GM18858 (cell line): ENCODE measurements around the gene FERMT3.
"Not testable (repeated sequence)": the region's sequence is repeated elsewhere in the genome, so short reads cannot be mapped to it uniquely, and the experiment has no call there.

Source experiments
- ATAC-seq: cut with Tn5 transposase; IDR thresholded peaks from one replicate; pipeline ENCODE4 v1.9.1; 2021; ENCODE audit not compliant: unreplicated experiment

FERMT3 gene

DNA sequence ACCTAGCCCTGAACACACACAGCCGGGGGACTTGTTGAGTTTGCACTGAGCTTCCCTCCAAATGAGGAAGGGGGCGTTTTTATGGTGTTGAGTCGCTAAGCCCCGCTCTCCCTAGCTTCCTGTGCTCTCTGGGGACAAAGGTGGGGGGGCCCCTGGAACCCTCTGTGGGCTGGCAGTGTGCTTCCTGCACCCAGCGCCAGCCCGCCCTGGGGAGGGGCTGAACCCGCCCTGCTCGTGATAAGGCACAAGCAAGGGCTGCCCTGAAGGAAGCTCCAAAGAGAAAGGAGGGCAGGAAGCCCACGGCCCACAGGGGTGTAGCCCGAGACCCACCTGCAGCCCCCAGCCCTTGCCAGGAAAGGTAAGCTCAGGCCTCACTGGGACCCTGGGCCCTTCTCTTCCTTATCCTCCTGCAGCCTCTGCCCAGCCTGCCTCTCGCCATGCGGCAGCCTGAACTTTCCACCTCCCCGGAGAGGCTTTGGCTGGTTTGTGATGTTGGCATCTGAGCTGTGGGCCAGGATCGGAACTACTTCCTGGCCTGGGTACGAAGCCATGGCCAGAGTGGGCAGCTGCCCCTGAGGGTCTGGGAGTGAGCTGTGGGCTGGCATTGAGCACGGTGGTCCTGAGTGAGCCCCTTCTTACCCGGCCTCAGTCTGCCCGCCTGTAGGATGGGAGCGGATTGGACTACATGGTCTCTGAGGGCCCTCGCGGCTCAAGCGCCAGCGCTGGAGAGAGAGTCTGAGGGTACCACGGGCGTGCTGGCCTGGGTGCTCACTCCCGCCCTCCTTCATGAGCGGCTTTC is at the start of gene FERMT3:
FERMT3 (plus strand) TSS at position 265 of the 799 bp plus-strand sequence. CDS start 644 bp downstream, outside the sequence.
- no peak for ATAC-seq

DNA sequence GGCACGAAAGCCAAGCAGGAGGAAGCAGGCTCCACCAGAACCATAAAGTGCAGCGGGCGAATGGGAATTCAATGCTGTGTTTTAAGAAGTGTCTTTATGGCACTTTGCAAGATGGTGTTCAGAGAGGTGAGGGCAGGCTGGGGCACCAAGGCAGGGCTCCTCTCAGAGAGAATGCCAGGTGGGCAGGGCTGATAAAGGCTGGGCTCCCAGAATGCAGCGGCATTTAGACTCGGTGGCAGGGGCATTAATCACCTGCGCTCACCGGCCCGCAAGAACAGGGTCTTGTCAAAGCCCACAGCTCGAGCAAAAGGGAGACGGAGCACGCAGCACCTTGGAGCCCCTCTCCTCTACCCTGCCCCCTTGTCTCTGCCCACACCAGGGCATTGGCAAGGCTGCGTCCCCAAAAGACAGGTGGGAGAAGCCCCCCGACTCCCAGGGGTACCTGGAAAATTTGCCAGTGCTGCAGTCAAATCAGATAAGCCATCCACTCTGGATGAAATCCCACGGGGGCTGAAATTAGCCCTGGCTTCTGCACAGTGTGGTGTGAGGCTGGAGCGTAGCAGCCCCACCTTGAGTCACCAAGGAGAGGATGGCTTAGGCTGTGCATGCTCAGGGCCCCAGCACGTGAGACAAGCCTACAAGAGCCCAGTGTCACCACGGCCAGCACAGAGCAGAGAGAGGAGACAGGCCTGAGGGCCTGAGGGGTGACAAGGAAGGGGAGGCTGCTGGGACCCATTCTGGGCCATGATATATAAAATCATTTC is 48.7 kb upstream of the FERMT3 start:
- no peak for ATAC-seq

DNA sequence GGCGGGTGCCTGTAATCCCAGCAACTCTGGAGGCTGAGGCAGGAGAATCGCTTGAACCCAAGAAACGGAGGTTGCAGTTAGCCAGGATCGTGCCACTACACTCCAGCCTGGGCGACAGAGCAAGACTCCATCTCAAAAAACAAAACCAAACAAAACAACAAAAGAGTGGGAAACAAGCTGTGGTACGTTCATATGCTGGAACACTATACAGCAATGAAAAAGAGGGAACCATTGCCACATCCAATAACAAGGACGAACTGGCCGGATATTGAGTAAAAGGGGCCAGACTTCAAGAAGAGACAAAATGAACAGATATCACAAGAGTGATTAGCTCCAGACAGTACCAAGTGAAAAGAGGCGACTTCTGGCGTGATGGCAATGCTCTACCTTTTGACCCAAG is 45.5 kb upstream of the FERMT3 start:
- ATAC-seq, result no peak

DNA sequence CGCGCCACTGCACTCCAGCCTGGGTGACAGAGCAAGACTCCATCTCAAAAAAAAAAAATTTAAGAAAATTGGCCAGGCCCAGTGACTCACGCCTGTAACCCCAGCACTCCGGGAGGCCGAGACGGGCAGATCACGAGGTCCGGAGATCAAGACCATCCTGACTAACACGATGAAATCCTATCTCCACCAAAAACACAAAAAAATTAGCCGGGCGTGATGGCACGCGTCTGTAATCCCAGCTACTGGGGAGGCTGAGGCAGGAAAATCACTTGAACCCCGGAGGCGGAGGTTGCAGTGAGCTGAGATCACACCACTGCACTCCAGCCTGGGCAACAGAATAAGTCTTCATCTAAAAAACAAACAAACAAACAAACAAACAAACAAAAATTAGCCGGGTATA is 43.8 kb upstream of the FERMT3 start:
- ATAC-seq, result not testable (repeated sequence)

DNA sequence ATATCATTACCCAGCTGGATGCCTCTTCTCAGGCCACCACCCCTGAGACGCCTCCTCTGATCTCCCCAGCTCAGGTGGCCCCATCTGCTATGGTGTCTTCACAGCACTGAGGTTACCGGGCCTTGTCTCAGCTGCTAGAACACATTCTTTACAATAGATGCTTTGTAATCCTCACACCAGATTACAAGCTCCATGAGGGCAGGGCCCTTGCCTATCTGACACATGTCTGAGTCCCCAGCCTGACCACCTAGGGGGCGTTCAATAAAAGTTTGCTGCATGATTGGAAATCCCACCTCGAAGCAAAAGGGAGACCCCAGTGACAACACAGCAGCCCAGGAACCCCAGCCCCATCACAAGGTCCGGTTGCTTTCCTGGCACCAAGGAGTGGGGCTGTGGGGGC is 42.6 kb upstream of the FERMT3 start:
- ATAC-seq, result no peak

DNA sequence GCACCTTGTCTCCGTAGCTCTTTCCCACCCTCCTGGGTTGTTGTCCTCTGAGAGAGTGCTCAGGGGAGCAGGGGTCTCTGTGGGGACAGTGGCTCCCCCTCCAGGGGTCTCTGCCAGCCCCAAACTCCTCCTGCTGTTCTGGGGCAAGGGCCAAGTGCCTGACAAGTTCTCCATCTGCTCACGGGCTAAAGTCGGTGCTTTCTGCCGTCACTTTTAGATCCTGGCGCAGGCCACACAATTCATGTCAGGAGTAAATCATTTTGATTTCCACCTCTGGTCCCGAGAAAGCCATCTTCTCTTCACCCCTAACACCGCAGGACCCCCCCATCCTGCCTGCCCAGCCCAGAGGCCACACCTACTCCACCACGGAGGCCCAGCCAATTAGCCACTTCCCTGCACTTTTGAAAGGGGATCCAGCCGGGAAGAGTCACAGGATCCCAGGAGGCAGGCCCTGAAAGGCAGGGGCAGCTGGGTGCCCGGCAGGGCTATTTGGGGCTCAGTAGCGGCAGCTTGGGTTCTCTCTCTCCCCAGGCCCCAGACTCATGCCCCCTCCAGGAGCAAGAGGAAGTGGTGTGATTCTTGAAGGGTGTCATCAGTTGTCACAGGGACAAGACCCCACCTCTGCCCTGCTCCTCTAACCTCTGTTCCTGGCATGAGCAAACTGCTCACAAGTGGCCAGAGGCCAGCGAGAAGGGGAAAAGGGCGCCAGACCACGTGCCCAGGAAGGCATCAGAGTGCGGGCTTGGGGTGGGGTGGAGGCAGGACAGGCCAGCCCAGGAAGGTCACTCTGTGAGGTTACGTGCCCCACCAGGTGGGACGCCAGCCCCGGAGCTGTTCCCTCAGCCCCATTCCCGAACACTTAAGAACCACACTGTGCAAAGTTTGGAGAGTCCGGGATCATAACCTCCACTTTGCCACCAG is 41.9 kb upstream of the FERMT3 start:
- no peak for ATAC-seq

DNA sequence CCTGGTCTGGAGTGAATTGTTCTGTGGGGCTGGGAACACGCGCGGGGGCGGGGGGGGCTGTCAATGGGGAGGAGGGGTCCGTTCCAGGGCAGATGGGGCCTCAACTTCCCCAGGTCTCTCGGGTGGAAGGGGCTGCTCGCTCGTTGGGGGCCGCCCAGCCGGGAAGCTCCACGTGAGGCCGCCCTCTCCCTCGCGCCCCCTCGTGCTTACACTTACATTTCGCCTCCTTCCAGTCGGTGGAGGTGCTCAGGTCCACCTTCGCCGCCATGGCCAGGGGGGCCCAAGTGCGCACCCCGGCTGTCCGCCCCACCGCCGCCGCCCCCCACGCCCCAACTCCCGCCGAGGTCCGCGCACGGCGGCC is 41.1 kb upstream of the FERMT3 start:
- ATAC-seq, result no peak

DNA sequence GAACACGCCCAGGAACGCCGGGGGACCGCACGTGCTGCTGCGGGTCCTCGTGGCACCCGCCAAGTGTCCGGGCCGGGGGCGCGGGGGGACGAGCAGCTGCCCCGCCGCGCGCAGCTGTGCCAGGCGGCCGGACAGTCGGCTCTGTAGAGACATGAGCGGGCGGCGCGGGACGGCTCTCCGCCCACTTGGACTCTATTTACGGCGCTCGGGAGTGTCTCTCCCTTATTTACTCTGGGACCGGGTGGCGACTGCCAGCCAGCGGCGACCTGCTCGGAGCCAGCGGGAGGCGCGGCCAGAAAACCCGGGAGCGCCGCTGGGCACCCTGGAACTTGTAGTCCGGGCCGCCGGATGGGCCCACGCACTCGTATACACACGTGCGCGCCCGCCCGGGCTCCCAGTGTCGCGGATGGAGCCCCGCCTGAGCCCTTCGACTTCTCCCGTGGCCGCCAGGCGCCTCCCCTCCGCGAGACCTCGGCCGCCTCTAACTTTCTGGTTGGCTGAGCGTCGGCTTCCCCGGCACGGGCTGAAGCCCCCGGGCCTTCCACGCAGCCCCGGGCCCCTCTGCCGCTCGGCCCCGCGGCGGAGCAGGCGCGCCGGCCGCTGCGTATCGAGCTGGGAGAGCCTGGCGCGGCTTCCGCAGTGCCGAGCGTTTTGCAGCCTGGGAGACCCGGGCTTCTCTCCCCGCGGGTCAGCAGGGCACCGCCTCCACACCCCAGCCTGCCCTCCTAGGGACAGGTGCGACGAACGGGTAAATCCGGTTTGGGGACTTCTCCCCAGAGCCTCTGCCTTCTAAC is 40.5 kb upstream of the FERMT3 start, which contains the start of gene MACROD1:
MACROD1 (minus strand) TSS at position 272 of the 794 bp plus-strand sequence; CDS start at position 153, 119 bp downstream.
- no peak for ATAC-seq

DNA sequence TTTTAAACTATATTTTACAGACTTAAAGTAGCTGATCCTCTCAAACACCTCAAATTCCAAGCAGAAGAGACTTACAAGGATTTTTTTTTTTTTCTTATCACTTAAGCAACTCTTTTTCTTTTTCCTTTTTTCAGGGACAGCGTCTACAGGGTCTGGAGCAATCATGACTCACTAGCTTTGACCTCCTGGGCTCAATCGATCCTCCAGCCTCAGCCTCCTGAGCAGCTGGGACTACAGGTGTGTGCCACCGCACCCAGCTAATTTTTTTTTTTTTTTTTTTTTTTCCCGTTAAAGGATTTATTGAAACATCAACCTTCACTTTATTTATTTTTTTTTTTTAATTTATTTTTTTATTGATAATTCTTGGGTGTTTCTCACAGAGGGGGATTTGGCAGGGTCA is 36.1 kb upstream of the FERMT3 start:
- ATAC-seq, result no peak

DNA sequence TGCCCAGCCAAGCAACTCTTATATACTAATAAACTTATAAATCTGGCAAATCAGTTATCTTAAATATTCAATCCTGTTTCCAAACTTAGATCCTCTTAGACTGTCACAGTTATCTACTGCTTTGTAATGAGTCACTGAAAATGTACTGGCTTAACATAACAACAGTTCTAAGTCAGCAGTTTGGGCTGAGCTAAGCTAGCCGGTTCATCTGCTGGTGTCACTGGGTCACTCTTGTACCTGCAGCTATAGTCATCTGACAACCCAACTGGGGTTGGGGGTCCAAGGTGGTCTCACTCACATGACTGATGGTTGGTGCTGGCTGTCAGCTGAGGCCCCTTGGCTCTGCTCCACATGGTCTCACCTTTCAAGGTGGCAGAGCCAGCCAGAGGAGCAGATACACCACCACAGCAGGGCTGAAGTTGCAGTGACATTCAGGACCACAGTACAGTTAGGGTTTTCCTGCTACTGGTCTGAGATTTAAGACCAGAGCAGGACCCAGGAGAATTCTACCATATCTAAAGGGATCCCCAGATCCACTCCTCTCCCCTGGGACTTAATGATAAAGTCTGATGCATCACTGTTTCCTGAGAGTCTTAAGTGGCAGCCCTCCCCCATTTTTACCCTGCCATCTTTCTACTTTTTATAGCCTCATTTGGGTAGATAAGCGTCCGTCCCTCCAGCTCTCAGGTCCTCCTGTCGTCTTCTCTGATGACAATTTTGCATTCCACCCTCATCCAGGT is 32.7 kb upstream of the FERMT3 start:
- ATAC-seq, result no peak

DNA sequence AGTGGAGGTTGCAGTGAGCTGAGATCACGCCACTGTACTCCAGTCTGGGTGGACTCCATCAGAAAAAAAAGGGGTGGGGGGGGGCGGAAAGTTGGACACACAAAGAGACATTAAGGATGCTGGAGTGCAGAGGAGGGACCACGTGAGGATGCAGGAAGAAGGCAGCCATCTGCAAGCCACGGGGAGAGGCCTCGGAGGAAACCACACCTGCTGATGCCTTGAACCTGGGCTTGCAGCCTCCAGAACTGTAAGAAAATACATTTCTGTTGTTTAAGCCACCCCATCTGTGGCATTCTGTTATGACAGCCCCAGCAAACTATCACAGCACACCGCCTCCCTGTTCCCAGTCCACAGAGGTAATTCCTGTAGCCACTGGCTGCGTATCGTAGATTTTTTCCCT is 29.8 kb upstream of the FERMT3 start:
- no peak for ATAC-seq

DNA sequence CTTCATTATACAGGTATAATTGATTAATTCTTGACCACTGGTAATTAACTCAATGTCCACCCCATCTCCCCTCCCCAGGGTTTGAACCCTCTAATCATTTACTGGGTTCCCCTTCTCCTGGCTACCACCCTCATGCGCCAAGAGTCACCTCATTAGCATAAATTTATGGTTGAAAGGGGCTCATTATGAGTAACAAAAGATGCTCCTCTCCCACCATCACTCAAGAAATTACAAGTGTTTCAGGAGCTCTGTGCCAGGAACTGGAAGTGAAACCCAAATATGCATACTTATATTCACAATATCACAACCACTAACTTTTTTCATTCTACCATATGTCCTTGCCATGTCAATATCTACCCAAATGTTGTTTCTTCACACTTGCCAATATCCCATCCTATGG is 28.3 kb upstream of the FERMT3 start:
- no peak for ATAC-seq

DNA sequence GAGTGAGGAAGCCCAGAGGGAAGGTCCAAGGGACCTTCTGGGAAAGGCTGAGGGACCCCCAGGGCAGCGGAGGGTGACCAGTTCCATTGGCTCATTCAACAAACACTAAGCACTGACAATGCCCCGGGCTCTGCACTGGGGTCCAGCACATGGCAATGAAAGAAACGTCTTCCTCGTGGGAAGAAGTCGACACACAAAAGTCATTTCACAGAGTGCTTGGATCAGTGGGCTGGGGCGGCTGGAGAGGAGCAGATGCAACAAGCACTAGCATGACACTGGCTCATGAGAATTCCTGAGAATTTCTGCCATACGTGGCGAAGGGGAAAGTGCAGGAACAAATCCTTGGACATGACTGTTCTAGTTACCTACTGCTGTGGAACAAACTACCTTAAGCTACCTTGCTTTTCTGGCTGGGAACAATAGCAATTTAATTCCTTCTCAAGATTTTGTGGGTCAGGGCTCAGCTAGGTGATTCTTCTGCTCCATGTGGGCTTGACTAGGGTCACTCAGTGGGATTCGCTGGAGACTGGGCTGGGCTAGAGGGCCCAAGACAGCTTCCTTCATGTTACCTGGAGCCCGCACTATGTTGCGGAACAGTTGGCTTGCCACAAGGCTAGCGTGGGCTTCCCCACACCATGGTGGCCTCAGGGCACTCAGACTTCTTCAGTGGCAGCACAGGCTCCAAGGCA is 27.4 kb upstream of the FERMT3 start:
- ATAC-seq, result no peak

DNA sequence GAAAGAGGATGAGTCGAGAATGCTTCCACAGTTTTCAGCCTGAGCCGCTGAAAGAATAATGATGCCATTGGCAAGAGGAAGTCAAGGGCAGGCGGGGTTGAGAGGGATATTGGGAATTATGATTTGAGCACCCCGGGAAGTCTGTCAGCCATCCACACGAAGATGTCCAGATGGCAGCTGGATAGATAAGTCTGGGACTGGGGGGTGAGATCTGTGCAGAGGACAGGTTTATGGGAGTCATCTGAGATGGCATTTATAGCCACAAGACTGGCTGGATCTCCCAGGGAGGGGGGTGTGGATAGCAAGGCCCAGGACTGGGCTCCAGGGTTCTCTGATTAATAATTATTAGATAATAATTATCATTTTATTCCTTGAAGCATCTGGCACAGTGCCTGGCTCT is 25.6 kb upstream of the FERMT3 start:
- ATAC-seq, result no peak

DNA sequence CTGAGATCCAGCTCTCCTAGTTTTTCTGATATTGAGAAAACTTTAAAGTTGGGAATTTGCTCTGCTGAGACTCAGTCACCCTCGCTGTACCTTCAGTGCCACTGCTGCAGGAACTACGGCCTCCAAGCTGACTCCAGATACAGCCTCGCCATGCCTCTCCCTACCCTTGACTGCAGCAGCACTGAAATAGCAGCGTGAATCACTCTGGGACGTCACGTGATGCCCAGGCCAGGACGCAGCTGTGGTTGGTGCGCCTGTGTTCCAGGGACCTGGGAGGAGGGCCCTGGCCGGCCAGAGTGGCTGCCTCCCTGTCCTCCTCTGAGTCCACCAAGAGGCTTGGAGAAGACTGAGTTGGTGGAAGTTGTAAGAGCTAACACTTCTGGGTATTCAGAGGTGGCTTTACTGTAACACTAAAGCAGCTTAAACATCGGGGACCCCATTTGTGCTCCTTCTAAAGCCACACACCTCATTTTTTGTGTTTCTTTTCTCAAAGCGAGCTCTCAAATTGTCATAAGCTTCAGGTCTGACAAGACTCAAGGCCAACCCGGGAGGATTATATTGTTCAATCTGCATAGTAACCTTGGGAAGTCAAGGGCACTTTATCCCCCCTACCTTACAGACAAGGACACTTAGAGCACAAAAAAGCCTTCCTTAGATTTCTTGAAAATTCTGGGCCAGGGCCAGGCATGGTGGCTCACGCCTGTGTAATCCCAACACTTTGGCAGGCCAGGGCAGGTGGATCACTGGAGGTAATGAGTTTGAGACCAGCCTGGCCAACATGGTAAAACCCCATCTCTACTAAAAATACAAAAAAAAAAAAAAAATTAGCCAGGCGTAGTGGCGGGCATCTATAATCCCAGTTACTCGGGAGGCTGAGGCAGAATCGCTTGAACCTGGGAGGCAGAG is 24.8 kb upstream of the FERMT3 start:
- no peak for ATAC-seq

DNA sequence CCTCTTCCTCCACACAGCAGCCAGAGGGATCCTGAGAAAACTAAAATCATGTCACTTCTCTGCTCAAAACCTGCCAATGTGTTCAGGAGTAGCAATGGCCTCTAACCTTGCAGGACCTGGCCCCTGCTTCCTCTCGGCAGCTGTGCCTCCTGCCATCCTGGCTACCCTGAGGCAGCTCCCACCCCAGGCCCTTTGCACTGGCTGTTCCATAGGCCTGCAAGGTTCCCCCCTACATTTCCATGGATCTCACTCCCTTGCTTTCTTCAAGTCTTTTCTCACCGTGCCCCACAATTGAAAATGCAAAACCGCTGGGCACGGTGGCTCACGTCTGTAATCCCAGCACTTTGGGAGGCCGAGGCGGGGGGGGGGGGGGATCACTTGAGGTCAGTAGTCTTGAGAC is 22.6 kb upstream of the FERMT3 start:
- ATAC-seq, result no peak

DNA sequence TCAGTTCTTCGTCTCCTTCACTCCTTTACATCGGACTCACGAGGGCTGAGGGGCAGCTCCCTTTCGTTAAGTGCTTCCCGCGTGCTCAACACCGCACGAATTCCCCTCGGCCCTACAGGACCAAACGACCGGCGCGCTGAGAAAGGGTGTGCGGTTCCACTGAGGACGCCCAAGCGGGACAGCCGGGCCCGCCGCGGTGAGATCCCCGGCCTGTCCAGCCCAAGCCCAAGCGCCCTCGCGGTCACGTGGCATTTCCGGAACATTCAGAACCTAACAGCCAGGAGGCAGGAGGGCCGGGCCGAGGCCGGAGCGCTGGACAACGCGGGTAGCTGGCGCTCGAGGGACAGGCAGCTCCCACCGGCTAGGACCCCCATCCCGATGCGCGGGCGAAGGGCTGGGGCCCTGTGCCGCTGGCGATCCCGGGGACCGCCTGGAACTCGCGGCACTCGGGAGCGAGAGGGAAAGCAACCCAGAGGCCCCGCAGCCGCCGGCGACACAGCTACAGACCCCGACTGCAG is 21.3 kb upstream of the FERMT3 start:
- peak; percentile 19 for ATAC-seq
